IPS-18a (cell line): Measurements from ENCODE around the gene WFDC2.

ENCODE experiments used
- H3K27ac ChIP-seq: one replicate; pipeline ENCODE4 v1.5.1; 2013; ENCODE audit warnings: low read length
- H3K27me3 ChIP-seq: one replicate; pipeline ENCODE4 v1.6.1; 2013; ENCODE audit warnings: mild to moderate bottlenecking, low read length; ENCODE audit not compliant: control insufficient read depth, insufficient read depth
- H3K36me3 ChIP-seq: one replicate; pipeline ENCODE4 v1.6.1; 2013; ENCODE audit warnings: low read depth, low read length; ENCODE audit not compliant: control insufficient read depth
- H3K4me1 ChIP-seq: one replicate; pipeline ENCODE4 v1.6.1; 2013; ENCODE audit warnings: low read depth, low read length; ENCODE audit not compliant: control insufficient read depth
- H3K4me3 ChIP-seq: one replicate; pipeline ENCODE4 v1.5.1; 2013; ENCODE audit warnings: low read length
- H3K9ac ChIP-seq: one replicate; pipeline ENCODE4 v1.6.1; 2013; ENCODE audit warnings: mild to moderate bottlenecking, low read length, moderate library complexity
- H3K9me3 ChIP-seq: one replicate; pipeline ENCODE4 v1.6.1; 2013; ENCODE audit warnings: low read depth, low read length; ENCODE audit not compliant: control insufficient read depth

The WFDC2 gene

GRCh38 chr20:45452772-45453691 is 16.5 kb upstream of the WFDC2 start:
- H3K27me3 ChIP-seq, result no peaks in the 10 kb centered on the region
- no peaks in the 10 kb centered on the region for H3K9me3 ChIP-seq
- peaks cover 6% of the 10 kb centered on the region for H3K4me1 ChIP-seq
- no peak overlapping the region for H3K27ac ChIP-seq
- H3K36me3 ChIP-seq, result no peaks in the 10 kb centered on the region
- no peak overlapping the region for H3K9ac ChIP-seq
- no peak overlapping the region for H3K4me3 ChIP-seq

DNA sequence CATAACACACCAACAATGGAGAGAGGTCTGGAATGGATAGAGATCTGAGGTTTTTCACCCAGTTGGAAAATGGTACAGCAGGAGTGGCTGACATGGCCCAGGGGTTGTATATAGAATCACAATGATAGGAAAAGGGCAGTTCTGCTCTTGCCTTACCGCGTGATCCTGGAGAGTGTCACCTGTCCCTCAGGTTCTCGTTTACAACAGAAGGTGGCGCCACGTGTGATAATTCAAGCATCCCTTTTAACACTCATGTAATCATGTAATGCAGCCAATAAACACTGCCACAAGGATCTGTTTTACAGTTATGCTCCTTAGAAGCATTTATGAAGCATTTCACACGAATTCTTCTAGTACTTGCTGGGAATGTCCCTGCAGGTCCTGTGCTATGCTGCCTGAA is 12.9 kb upstream of the WFDC2 start:
- H3K9me3 ChIP-seq, result no peaks in the 10 kb centered on the region
- H3K4me3 ChIP-seq, result no peak overlapping the region
- peaks cover 6% of the 10 kb centered on the region for H3K4me1 ChIP-seq
- H3K9ac ChIP-seq, result no peak overlapping the region
- no peaks in the 10 kb centered on the region for H3K27me3 ChIP-seq
- no peak overlapping the region for H3K27ac ChIP-seq
- no peaks in the 10 kb centered on the region for H3K36me3 ChIP-seq

DNA sequence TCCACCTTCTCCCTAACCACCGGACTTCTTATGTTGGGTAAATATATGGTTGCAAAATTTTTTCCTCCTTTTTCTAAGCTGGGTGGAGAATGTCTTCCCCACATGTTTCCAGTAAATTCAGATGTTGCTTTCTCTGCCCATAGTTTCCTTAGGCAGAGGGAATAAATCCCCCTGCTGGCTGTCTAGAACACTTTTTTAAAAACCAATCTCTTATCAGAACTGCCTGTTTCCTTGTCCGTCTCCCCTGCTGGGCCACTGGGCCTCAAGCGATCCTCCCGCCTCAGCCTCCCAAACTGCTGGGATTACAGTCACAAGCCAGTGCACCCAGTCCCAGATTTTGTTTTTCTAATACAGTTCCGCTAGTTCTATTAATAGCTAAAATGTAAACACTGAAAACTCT is 9.9 kb upstream of the WFDC2 start:
- Histone ChIP-seq H3K27me3 (no peaks in the 10 kb centered on the region), H3K27ac (no peak overlapping the region), H3K36me3 (no peaks in the 10 kb centered on the region), H3K9ac (no peak overlapping the region), H3K4me3 (no peak overlapping the region), H3K4me1 (no peaks in the 10 kb centered on the region), H3K9me3 (no peaks in the 10 kb centered on the region)

GRCh38 chr20:45461225-45461624 is 8.3 kb upstream of the WFDC2 start:
- Histone ChIP-seq H3K27ac (no peak overlapping the region), H3K9me3 (no peaks in the 10 kb centered on the region), H3K4me3 (no peak overlapping the region), H3K4me1 (no peaks in the 10 kb centered on the region), H3K27me3 (no peaks in the 10 kb centered on the region), H3K9ac (no peak overlapping the region), H3K36me3 (no peaks in the 10 kb centered on the region)

DNA sequence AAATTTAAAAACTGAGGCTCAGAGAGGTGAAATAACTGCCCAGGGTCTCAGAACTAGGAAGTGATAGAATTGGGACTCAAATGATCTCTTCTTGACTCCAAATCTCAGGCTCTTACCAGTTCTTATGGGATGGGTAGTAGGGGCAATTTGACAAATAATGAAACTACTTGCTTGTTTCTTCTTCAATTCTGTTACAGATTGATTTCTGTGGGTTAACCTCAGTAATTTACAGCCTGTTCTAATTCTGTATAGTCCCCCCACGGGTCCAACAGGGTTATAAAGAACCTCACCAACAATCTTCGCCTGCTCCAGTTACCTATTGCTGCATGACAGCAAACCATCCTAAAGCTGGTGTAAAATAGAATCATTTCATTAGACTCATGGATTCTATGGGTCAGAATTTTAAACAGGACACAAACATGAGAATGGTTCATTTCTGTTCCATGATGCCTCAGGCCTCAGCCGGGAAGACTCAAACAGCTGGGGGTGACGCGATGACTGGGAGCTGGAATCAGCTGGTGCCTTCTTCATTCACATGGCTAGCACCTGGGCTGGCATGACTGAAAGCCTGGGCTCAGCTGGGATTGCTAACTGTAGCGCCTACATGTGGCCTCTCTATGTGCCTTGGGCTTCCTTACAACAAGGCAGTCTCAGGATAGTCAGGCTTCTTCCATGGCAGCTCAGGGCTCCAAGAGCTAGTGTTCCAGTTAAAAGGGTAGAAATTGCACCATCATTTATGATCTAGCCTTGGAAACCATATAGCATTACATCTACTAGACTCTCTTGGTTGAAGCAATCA is 6.6 kb upstream of the WFDC2 start:
- no peaks in the 10 kb centered on the region for H3K9me3 ChIP-seq
- H3K27ac ChIP-seq, result no peak overlapping the region
- H3K27me3 ChIP-seq, result peaks cover 1% of the 10 kb centered on the region
- no peak overlapping the region for H3K4me3 ChIP-seq
- no peaks in the 10 kb centered on the region for H3K36me3 ChIP-seq
- H3K4me1 ChIP-seq, result no peaks in the 10 kb centered on the region
- H3K9ac ChIP-seq, result no peak overlapping the region

- H3K27me3 ChIP-seq, result peaks cover 9% of the 10 kb centered on the region
- H3K4me1 ChIP-seq, result peaks cover 1% of the 10 kb centered on the region
- H3K4me3 ChIP-seq, result no peak overlapping the region
- no peaks in the 10 kb centered on the region for H3K36me3 ChIP-seq
- no peak overlapping the region for H3K27ac ChIP-seq
- no peak overlapping the region for H3K9ac ChIP-seq
- H3K9me3 ChIP-seq, result no peaks in the 10 kb centered on the region
These were observed 5.8 kb upstream of the WFDC2 start for GRCh38 chr20:45463709-45464108.

- no peaks in the 10 kb centered on the region for H3K9me3 ChIP-seq
- H3K27me3 ChIP-seq, result peaks cover 29% of the 10 kb centered on the region
- no peaks in the 10 kb centered on the region for H3K36me3 ChIP-seq
- H3K4me1 ChIP-seq, result peaks cover 7% of the 10 kb centered on the region
- H3K27ac ChIP-seq, result no peak overlapping the region
- H3K9ac ChIP-seq, result no peak overlapping the region
- H3K4me3 ChIP-seq, result no peak overlapping the region
These were observed 3.9 kb upstream of the WFDC2 start for GRCh38 chr20:45465491-45466266.

GRCh38 chr20:45467172-45467571 is 2.4 kb upstream of the WFDC2 start:
- no peak overlapping the region for H3K27ac ChIP-seq
- H3K9ac ChIP-seq, result no peak overlapping the region
- no peak overlapping the region for H3K4me3 ChIP-seq
- peaks cover 7% of the 10 kb centered on the region for H3K4me1 ChIP-seq
- no peaks in the 10 kb centered on the region for H3K36me3 ChIP-seq
- peaks cover 41% of the 10 kb centered on the region for H3K27me3 ChIP-seq
- no peaks in the 10 kb centered on the region for H3K9me3 ChIP-seq

GRCh38 chr20:45467861-45468260 is 1.7 kb upstream of the WFDC2 start:
- Histone ChIP-seq H3K27ac (no peak overlapping the region), H3K4me1 (peaks cover 7% of the 10 kb centered on the region), H3K9me3 (no peaks in the 10 kb centered on the region), H3K36me3 (no peaks in the 10 kb centered on the region), H3K4me3 (no peak overlapping the region), H3K27me3 (peaks cover 41% of the 10 kb centered on the region), H3K9ac (no peak overlapping the region)

DNA sequence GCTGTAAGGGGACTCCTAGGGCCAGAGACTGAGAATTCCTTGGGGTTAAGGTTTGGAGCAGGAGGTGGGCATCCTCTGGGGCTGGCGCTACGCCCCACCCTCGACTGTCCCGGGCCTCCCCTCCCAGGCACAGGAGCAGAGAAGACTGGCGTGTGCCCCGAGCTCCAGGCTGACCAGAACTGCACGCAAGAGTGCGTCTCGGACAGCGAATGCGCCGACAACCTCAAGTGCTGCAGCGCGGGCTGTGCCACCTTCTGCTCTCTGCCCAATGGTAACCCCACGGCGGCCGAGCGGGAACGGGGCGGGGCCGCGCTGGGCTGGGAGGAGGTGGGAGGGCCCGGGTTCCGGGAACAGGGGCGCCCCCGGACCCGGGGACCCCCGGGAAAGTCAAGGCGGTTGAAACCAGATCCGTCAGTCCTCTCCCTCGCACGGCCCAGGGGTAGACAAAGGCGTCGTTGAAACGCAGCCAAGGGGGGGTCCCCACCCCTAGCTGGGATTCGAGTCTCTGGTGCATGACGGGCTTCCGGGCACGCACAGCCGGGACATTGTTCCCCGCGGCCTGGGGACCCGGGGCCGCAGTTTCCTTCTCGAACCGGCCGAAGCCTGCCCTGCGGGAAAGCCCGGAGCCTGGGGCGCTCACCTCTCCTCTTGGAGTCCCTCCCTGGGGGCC is 844 bp downstream of the WFDC2 start:
- peaks cover 41% of the 10 kb centered on the region for H3K27me3 ChIP-seq
- H3K4me1 ChIP-seq, result peaks cover 7% of the 10 kb centered on the region
- no peak overlapping the region for H3K27ac ChIP-seq
- H3K9me3 ChIP-seq, result no peaks in the 10 kb centered on the region
- H3K4me3 ChIP-seq, result peak overlapping the region; percentile 71
- H3K36me3 ChIP-seq, result no peaks in the 10 kb centered on the region
- H3K9ac ChIP-seq, result peak overlapping the region; percentile 70

- Histone ChIP-seq H3K9me3 (no peaks in the 10 kb centered on the region), H3K36me3 (no peaks in the 10 kb centered on the region), H3K4me1 (peaks cover 7% of the 10 kb centered on the region), H3K27me3 (peaks cover 41% of the 10 kb centered on the region), H3K4me3 (peak overlapping the region; percentile 71), H3K9ac (peak overlapping the region; percentile 70), H3K27ac (no peak overlapping the region)
These were observed 1.4 kb downstream of the WFDC2 start for GRCh38 chr20:45470937-45471336.
